ENCODE measurements around the gene SYT5. TPM values are rescaled to one million over a fixed set of nuclear protein-coding genes. Genes with fewer than 3 reads are reported as not detected.
A peak's percentile ranks its signal among the peaks of the same experiment; 100 is the strongest.

SYT5 gene
- total and polyA plus RNA-seq, 2 of the 8 experiments (the other 6 are each of a cell fraction or from before 2014, with no cell fraction given), result 0.35 to 0.67 TPM

GRCh38 chr19:55216461-55217198, 36.5 kb upstream of the SYT5 start:
- ChIA-PET POLR2A (ENCODE audit: partially characterized antibody) (interaction anchor here (1.0 to 3.0 kb wide), 8 partner anchors 10 to 383 kb away, joined by 3 to 16 read pairs (median 4); partner anchors contain the start of genes FIZ1, PPP6R1, SYT5 and ZNF524), CTCF (ENCODE audit: partially characterized antibody) (interaction anchor here (0.6 to 1.0 kb wide), 4 partner anchors 12 to 73 kb away, joined by 3 read pairs; no protein-coding TSS in a partner anchor)
- Histone ChIP-seq H3K79me2 (ENCODE audit: control insufficient read depth in 1 of 2, insufficient read depth in 2 of 2, low read length in 2 of 2) (no peaks in the 10 kb centered on the region), H3K79me1 (ENCODE audit: low read depth, low read length) (no peaks in the 10 kb centered on the region), H3K4me1 (replicated peaks in 1 of 4; ENCODE audit: control insufficient read depth in 3 of 4, insufficient read depth in 4 of 4, low read length in 3 of 4) (peaks cover 0 to 6% (median 2%) of the 10 kb centered on the region in 4 experiments; a peak in 1 of 7 replicates), H2BK15ac (ENCODE audit: low read length) (0 out of 2 replicates have a peak overlapping the region, but pooled peaks have one; percentile 84), H3K27ac (ENCODE audit: low read depth, low read length) (no peak overlapping the region), H4K8ac (ENCODE audit: extremely low read depth, insufficient read depth, low read length) (peak overlapping the region; percentile 73; the same call in 1 of the 2 replicates), H3K4ac (replicated peaks; ENCODE audit: insufficient read length, low read depth, low read length) (no peak overlapping the region), H3K18ac (ENCODE audit: extremely low read depth, low read length) (peak overlapping the region; percentile 85), H3K23me2 (ENCODE audit: low read depth, low read length) (peaks cover 5% of the 10 kb centered on the region; the same call in 1 of the 2 replicates), H2AFZ (ENCODE audit: low read length) (no peak overlapping the region; the same call in 1 of the 2 replicates), H3K23ac (ENCODE audit: insufficient read length) (no peak overlapping the region), H3K9me3 (ENCODE audit: insufficient read depth in 2 of 2, low read depth in 1 of 2, low read length in 1 of 2) (peaks cover 19 to 21% of the 10 kb centered on the region in 2 experiments), H3K4me2 (ENCODE audit: insufficient read depth in 1 of 2, low read depth in 2 of 2, low read length in 2 of 2) (peak overlapping the region; percentile 69 to 94), H3K9ac (replicated peaks in 1 of 4; ENCODE audit: extremely low read depth in 1 of 4, low read depth in 3 of 4, low read length in 3 of 4) (peak overlapping the region in 3 of 4 experiments; percentile 15 to 33 (median 26); a peak in 2 of 7 replicates), H3K4me3 (ENCODE audit: extremely low read depth in 1 of 4, insufficient read depth in 2 of 4, low read depth in 3 of 4, low read length in 4 of 4) (peak overlapping the region; percentile 56 to 83 (median 74)), H2BK12ac (ENCODE audit: low read depth, low read length) (peak overlapping the region; percentile 78), H4K5ac (ENCODE audit: insufficient read length, low read depth, low read length) (no peak overlapping the region), H3K36me3 (ENCODE audit: control insufficient read depth in 2 of 4, insufficient read depth in 4 of 4, low read length in 3 of 4) (no peaks in the 10 kb centered on the region), H2BK5ac (ENCODE audit: low read depth, low read length) (peak overlapping the region; percentile 79), H3K56ac (replicated peaks; ENCODE audit: insufficient read length, low read depth, low read length) (no peak overlapping the region), H3K14ac (ENCODE audit: insufficient read length) (no peak overlapping the region), H3K27me3 (replicated peaks in 1 of 4; ENCODE audit: control insufficient read depth in 3 of 4, extremely low read depth in 1 of 4, insufficient read depth in 3 of 4, low read length in 3 of 4) (no peaks in the 10 kb centered on the region), H4K20me1 (replicated peaks in 1 of 2; ENCODE audit: control insufficient read depth in 1 of 2, insufficient read depth in 2 of 2, low read length in 2 of 2) (no peaks in the 10 kb centered on the region), H2AK5ac (ENCODE audit: low read depth, low read length) (no peak overlapping the region), H2BK120ac (replicated peaks; ENCODE audit: low read depth, low read length) (no peak overlapping the region), H2BK20ac (ENCODE audit: low read length) (no peak overlapping the region), H4K91ac (replicated peaks; ENCODE audit: insufficient read length, low read length) (no peak overlapping the region)
- FAIRE-seq (peak; percentile 58), DNase-seq (ENCODE audit: low read depth in 1 of 2, low spot score in 2 of 2) (peak; percentile 84 to 96)
- 9% methylated on average over 35 of the region's 36 CpGs; no CpG with 5 or more reads in 1 of the 2 experiments for WGBS, 2 experiments (ENCODE audit: extremely low coverage in 1 of 2, insufficient coverage in 1 of 2, insufficient read length in 1 of 2, insufficient replicate concordance in 2 of 2, low coverage in 1 of 2, low lambda C conversion rate in 2 of 2, missing lambda C conversion rate in 1 of 2)
- TF ChIP-seq CHD2 (IDR thresholded peaks at IDR 0.05; ENCODE audit: low read length), result peak; percentile 46; the same call in 1 of the 2 replicates
- no peak for TF ChIP-seq CEBPB (IDR thresholded peaks at IDR 0.05; ENCODE audit: low read depth, low read length)
- TF ChIP-seq EP300 (IDR thresholded peaks at IDR 0.05; ENCODE audit: borderline replicate concordance in 1 of 2, low read depth in 2 of 2, low read length in 2 of 2), result peak in 1 of 2 experiments; percentile 86; a peak in 2 of 3 replicates
- TF ChIP-seq SUZ12 (IDR thresholded peaks at IDR 0.05; ENCODE audit: low read length), result no peak
- no peak for TF ChIP-seq POU5F1 (IDR thresholded peaks at IDR 0.05; ENCODE audit: low read depth, low read length)
- TF ChIP-seq ATF3 (IDR thresholded peaks at IDR 0.05; ENCODE audit: insufficient read depth, low read depth, low read length), result no peak
- TF ChIP-seq NRF1 (IDR thresholded peaks at IDR 0.05; ENCODE audit: low read depth, low read length), result no peak
- TF ChIP-seq CHD1 (IDR thresholded peaks at IDR 0.05; ENCODE audit: low read depth, low read length), result no peak
- TF ChIP-seq TEAD4 (IDR thresholded peaks at IDR 0.05; ENCODE audit: low read depth, low read length), result 0 out of 2 replicates have a peak, but pooled peaks have one; percentile 49
- peak; percentile 14; the same call in 1 of the 2 replicates for TF ChIP-seq SP4 (IDR thresholded peaks at IDR 0.05; ENCODE audit: low read length)
- no peak for TF ChIP-seq TCF12 (IDR thresholded peaks at IDR 0.05; ENCODE audit: low read depth, low read length)
- TF ChIP-seq TBP (IDR thresholded peaks at IDR 0.05; ENCODE audit: low read depth, low read length), result peak; percentile 55; the same call in 1 of the 2 replicates

Data from H1 (cell line).